NK-92 (cell line): Measurements from ENCODE around the gene UGT1A7.
"Not testable (repeated sequence)": the region's sequence is repeated elsewhere in the genome, so short reads cannot be mapped to it uniquely, and the experiment has no call there.

Source experiments
- DNase-seq: peaks from one replicate; lab custom pipeline; 2025; ENCODE audit not compliant: unreplicated experiment; lab: John Stamatoyannopoulos, UW

UGT1A7 gene

GRCh38 chr2:233681521-233682099 is at the start of gene UGT1A7:
TSS of gene UGT1A7 (plus strand) at chr2:233681901. CDS start at chr2:233681938, 37 bp downstream.
- no peak for DNase-seq

- not testable (repeated sequence) for DNase-seq
Measured at GRCh38 chr2:233636306-233636705, 45.4 kb upstream of the UGT1A7 start, which contains the start of gene UGT1A10. TSS of gene UGT1A10 (plus strand) at chr2:233636448. CDS start at chr2:233636523, 75 bp downstream.

GRCh38 chr2:233638836-233639235 is 42.9 kb upstream of the UGT1A7 start:
- DNase-seq, result no peak

DNA sequence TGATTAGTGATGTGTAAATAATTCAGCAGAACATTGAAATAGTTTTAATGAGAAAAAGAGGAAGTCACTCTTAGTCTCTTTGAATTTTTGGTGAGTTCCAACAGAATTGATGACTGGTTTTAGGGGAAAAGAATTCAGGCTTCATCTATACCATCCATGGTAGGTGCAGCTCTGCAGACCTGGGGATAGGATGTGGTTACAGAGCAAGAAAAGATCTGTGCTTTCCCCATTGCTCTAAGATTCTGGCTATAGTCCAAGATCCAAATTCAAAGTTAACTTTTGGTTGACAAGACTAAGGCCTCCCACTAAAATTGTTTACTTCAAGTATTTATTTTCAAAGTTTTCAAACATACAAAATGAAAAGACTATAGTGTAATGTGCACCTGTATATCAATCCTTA is 41.8 kb upstream of the UGT1A7 start:
- no peak for DNase-seq

DNA sequence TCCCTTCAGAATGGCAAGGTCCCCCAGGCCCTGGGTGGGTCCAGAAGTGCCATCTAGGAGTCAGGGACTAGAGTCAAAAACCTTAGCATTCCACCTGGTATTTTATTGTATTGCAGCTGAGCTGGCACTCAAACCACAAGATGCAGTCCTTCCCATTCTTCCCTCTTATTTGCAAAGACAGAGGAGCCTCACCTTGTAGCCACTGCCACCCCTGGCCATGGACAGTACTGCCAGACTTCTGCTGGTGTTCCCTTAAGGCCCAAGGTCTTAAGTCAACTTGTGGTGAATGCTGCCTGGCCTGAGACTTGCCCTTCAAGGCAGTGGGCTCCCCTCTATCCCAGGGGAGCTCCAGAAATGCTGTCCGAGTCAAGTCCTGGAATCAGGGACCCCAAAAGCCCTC is 38.6 kb upstream of the UGT1A7 start:
- DNase-seq, result no peak

DNA sequence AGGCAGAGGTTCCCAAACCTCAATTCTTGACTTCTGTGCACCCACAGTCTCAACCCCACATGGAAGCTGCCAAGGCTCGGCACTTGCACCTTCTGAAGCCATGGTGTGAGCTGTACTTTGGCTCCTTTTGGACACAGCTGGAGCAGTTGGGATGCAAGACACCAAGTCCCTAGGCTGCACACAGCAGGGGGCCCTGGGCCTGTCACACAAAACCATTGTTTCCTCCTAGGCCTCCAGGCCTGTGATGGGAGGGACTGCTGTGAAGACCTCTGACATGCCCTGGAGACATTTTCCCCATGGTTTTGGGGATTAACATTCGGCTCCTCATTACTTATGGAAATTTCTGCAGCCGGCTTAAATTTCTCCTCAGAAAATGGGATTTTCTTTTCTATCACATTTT is 35.7 kb upstream of the UGT1A7 start:
- DNase-seq, result not testable (repeated sequence)

DNA sequence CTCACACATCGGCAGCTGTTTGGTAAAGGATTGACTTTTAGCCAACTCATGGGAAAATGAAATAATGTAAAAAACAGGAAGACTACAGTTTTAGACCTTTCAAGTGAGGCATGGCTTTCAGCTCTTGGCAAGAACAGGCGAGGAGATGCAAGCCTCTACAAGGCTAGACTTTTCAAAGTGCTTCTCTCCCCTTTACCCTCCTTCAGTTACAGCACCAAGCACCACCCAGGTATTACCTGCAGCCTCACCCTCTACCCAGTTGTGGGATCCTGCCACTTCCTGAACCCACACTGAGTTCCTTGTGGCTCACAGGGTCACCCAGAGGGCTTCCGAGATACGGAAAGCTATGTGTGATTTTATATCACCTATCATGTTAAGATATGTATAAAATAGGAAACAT is 30.7 kb upstream of the UGT1A7 start:
- DNase-seq, result no peak

GRCh38 chr2:233651430-233651829 is 30.3 kb upstream of the UGT1A7 start:
- DNase-seq, result no peak

DNA sequence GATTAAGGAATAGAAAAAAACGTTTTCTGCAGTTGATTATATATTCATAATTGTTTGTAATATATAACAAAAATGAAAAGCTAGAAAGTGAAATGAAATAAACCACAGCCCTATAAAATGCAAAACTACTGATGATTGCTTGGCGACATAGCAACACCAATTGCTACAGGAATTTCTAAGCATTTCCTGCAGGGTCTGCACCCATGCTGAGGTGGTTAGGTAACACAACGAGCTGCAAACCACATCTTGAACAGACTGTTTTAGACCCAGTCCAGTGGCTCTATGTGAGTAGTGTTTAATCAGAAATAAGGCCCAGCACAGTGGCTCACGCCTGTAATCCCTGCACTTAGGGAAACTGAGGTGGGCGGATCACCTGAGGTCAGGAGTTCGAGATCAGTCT is 27.2 kb upstream of the UGT1A7 start:
- DNase-seq, result no peak

DNA sequence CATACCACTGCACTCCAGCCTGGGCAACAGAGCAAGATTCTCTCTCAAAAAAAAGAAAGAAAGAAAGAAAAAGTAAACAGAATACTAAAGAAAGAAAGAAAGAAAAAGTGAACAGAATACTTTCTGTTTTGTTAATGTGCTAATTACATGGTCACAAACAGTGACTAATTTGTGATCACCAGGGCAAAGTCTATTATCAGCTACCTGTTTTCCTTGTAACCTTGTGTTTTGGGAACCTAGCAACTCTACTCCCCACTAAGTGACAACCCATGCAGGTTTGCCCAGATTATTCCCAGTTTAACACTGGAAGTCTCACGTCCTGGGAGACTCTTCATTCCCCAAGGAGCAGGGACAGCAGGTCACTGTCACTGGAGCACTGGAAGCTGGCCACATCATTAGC is 26.7 kb upstream of the UGT1A7 start:
- DNase-seq, result no peak

DNA sequence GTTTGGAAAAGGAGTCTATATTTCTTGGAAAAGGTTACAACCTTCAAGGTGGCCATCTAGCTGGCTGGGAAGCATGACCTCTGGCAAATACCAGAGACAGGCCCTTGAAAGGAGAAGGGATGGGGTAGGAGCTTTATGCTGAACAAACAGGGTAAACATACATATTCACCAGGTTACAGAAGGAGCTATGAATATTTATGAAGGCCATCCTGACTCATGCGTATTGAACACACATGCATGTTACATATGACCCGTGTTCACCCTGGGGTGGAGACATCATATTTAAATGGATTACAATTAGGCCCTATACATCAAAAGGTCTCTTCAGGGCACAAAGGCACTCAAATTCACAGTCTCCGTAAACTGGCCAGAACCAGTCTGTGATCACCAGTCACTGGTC is 25.8 kb upstream of the UGT1A7 start:
- not testable (repeated sequence) for DNase-seq

DNA sequence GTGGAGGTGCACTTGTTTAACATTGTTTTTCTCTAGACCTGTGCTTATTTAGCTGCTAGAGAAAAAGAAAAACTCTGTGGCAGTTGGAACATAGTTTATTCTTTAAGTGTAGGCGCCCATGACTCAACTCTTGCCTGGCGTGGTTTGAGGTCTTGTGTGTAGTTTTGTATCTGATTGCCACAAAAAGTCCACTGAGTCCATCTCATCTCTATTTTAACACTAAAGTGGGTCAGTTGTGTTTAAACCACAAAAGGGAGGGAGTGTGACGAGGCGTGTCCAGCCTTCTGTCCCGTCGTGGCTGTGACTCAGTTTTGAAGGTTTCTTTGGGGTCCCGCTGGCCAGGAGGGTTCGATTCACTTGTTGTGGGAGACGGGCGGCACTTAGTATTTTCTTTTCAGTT is 25.3 kb upstream of the UGT1A7 start:
- no peak for DNase-seq

DNA sequence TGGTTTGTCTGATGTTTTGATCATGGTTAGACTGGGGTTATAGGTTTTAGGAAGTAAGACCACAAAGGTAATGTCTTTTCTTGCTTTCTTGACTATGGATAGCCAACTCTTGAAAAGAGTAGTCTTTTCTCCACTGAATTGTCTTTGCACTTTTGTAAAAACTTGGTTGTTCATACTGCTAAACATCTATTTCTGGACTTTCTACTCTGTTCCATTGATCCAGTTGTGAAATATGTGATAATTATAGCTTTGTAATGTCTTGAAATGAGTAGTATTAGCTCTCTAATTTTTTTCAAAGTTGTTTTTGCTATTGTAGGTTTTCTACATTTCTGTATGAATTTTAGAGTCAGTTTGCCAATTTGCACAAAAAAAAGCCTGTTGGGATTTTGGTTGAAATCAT is 23.1 kb upstream of the UGT1A7 start:
- no peak for DNase-seq

DNA sequence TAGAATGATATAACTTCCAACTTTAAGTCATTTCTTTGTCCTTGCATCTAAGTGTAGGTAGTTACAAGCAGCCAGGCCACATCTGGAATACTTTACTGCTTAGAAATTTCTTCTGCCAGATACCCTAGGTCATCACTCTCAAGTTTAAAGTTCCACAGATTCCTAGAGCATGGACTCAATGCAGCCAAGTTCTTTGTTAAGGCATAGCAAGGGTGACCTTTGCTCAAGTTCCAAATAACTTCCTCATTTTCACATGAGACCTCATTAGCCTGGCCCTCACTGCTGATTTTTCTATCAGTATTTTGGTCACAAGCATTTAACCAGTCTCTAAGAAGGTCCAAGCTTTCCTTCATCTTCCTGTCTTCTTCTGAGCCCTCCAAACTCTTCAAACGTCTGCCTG is 17.8 kb upstream of the UGT1A7 start:
- DNase-seq, result no peak

GRCh38 chr2:233668605-233669260 is 13.0 kb upstream of the UGT1A7 start:
- no peak for DNase-seq

GRCh38 chr2:233671290-233672161 is 10.2 kb upstream of the UGT1A7 start, which contains the start of gene UGT1A9:
TSS of gene UGT1A9 (plus strand) at chr2:233671898. CDS start at chr2:233671935, 37 bp downstream.
- no peak for DNase-seq

DNA sequence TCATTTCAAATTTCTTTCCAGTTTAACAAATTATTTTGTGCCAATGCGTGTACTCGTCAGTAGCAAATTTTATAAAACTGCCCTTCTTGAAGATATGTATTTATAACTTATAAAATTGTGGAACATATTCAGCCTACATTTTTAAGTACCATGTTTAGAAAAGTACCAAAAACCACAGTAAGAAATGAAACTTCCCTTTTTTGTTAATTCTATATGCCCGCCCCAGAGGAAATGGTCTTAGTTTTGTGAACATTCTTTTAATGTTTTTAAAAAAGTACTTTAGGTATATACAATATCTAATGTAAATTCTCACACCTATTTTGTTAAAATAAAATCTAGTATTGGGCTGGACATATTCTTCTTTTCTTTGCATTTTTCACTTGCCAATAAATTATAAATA is 8.8 kb upstream of the UGT1A7 start:
- DNase-seq, result no peak

DNA sequence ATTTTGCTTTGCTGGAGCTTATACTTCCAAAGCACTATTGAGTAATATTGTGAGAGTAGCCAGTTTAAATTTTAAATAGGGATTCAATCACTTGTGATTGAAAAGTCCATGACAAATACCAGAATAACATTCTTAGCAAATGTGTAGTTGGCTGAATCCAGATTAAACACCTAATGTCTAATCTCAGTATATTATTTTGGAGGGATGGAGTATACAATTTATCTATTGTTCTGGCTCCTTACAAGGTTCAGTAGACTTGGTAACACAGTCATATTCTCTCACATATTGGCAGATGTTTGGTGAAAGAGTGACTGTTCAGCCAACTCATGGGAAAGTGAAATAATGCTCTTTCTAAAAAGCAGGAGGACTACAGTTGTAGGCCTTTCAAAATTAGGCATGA is 7.8 kb upstream of the UGT1A7 start:
- DNase-seq, result no peak

- DNase-seq, result no peak
Measured at GRCh38 chr2:233674314-233674713, 7.4 kb upstream of the UGT1A7 start.

DNA sequence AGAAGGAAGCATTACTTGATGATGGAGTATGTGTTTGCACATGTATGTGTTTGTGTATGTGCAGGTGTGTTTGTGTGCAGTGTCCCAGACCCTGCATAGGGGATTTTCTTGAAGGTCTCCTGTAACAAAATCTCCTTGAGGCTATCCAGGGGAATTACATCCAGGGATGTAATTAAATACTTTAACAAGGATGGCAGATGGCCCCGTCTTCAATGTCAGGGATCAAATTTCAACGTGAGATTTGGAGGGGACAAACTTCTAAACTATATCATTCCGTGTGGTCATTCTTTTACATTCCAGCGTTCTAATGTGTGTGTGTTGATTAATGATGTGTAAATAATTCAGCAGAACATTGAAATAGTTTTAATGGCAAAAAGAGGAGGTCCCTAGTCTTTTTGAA is 6.7 kb upstream of the UGT1A7 start:
- no peak for DNase-seq

DNA sequence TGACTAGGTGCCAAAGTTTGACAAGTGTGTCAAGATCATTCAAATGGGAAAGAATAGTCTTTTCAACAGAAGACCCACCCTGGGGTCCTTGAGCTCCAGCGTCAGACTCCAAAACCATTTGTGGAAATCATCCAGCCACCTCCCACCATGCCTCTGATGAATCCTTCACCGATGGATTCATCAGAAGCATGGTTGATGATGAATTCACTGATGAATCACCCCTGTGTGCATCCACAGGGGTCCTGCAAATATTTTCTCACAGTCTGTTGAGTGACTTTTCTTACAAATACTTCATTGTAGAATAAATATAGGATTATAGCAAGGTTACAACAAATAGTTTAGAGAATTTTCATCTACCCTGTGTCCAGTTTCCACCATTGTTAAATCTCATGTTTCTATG is 5.7 kb upstream of the UGT1A7 start:
- no peak for DNase-seq

GRCh38 chr2:233679196-233679595 is 2.5 kb upstream of the UGT1A7 start:
- no peak for DNase-seq
